ENCODE data around the gene CNTNAP2. TPM values are rescaled to one million over a fixed set of nuclear protein-coding genes. Genes with fewer than 3 reads are reported as not detected.

The CNTNAP2 gene
- total and polyA plus RNA-seq, 2 of the 4 experiments (the other 2 are of a cell fraction): not detected

- ChIA-PET POLR2A (ENCODE audit: unreplicated experiment) (no interaction called here), CTCF (no interaction called here)
- no peak overlapping the region for H2AK5ac ChIP-seq (ENCODE audit: low read depth, low read length)
- H3K4ac ChIP-seq (ENCODE audit: low read depth, low read length): no peak overlapping the region
- H3K56ac ChIP-seq (ENCODE audit: extremely low read depth, insufficient read depth, low read length): no peak overlapping the region
- ATAC-seq (ENCODE audit: low read depth): no peak
- H3K18ac ChIP-seq (ENCODE audit: low read depth, low read length): no peak overlapping the region
- H2BK15ac ChIP-seq (ENCODE audit: low read depth, low read length): no peak overlapping the region
- H3K4me1 ChIP-seq (ENCODE audit: control insufficient read depth, insufficient read depth, low read length): no peaks in the 10 kb centered on the region
- no peak overlapping the region for H3K14ac ChIP-seq (replicated peaks; ENCODE audit: low read depth, low read length)
- no peaks in the 10 kb centered on the region for H3K9me1 ChIP-seq (ENCODE audit: insufficient read depth, low read length)
- WGBS, 2 experiments (ENCODE audit: extremely low coverage in 2 of 2, insufficient read length in 1 of 2): no CpG with 5 or more reads among the region's 6 CpGs
- no peak overlapping the region for H3K23ac ChIP-seq (ENCODE audit: low read depth, low read length)
- H3K79me1 ChIP-seq (ENCODE audit: low read depth in 1 of 2, low read length in 2 of 2): no peaks in the 10 kb centered on the region
- intact Hi-C loops (cut with micrococcal nuclease) (no loop called here), dilution Hi-C loops (cut with HindIII; ENCODE audit: low sequenced_read_pairs, unreplicated experiment) (no loop called here), in situ Hi-C loops (cut with MboI; ENCODE audit: low sequenced_read_pairs) (no loop called here)
- H3K27ac ChIP-seq (ENCODE audit: insufficient read depth, low read length): no peak overlapping the region
- no peaks in the 10 kb centered on the region for H3K36me3 ChIP-seq (ENCODE audit: control insufficient read depth, insufficient read depth, low read length)
- no peaks in the 10 kb centered on the region for H4K20me1 ChIP-seq (ENCODE audit: insufficient read depth, low read length)
- BruUV-seq (replicated peaks): no TSS peak
- H2BK20ac ChIP-seq (ENCODE audit: low read depth, low read length): no peak overlapping the region
- H3K9ac ChIP-seq (ENCODE audit: low read depth, low read length): no peak overlapping the region
- no peak overlapping the region for H2AFZ ChIP-seq (replicated peaks; ENCODE audit: low read length, poor library complexity)
- H2AK9ac ChIP-seq (replicated peaks; ENCODE audit: low read depth, low read length, poor library complexity): no peak overlapping the region
- H3K9me3 ChIP-seq (ENCODE audit: control insufficient read depth, insufficient read depth, low read length): peaks cover 5% of the 10 kb centered on the region; the same call in 1 of the 2 replicates
- no peak overlapping the region for H3K4me2 ChIP-seq (ENCODE audit: low read depth, low read length)
- no peak overlapping the region for H3K4me3 ChIP-seq (ENCODE audit: insufficient read depth, low read depth, low read length)
- H4K8ac ChIP-seq (ENCODE audit: low read depth in 2 of 2, low read length in 2 of 2): no peak overlapping the region
- no peak overlapping the region for H4K5ac ChIP-seq (ENCODE audit: low read depth, low read length)
- DNase-seq: no peak
- no peak overlapping the region for H2BK120ac ChIP-seq (ENCODE audit: low read depth, low read length)
- no peak overlapping the region for H4K91ac ChIP-seq (ENCODE audit: insufficient read depth, low read depth, low read length)
- H3K27me3 ChIP-seq (ENCODE audit: control insufficient read depth, insufficient read depth, low read length): no peaks in the 10 kb centered on the region
- no peak overlapping the region for H2BK5ac ChIP-seq (ENCODE audit: low read depth, low read length, poor library complexity, severe bottlenecking)
- TF ChIP-seq FOS (IDR thresholded peaks at IDR 0.05; ENCODE audit: low read depth, low read length) (no peak), CTCF (conservative IDR thresholded peaks at IDR 0.05; ENCODE audit: low read depth, low read length) (no peak), NFE2L2 (IDR thresholded peaks at IDR 0.05; ENCODE audit: low read depth, low read length) (no peak), SMC3 (IDR thresholded peaks at IDR 0.05; ENCODE audit: low read depth, low read length) (no peak), ELK1 (IDR thresholded peaks at IDR 0.05; ENCODE audit: borderline replicate concordance, low read depth, low read length) (no peak), CEBPB (IDR thresholded peaks at IDR 0.05; ENCODE audit: low read depth, low read length) (no peak), POLR2A (IDR thresholded peaks at IDR 0.05; ENCODE audit: low read depth, low read length) (no peak), MAZ (IDR thresholded peaks at IDR 0.05; ENCODE audit: borderline replicate concordance, low read depth, low read length) (no peak), BHLHE40 (IDR thresholded peaks at IDR 0.05; ENCODE audit: low read depth, low read length) (no peak), RAD21 (IDR thresholded peaks at IDR 0.05; ENCODE audit: low read length) (no peak), RCOR1 (IDR thresholded peaks at IDR 0.05; ENCODE audit: insufficient replicate concordance, low read length) (no peak), RFX5 (IDR thresholded peaks at IDR 0.05; ENCODE audit: low read depth, low read length) (no peak), USF2 (IDR thresholded peaks at IDR 0.05; ENCODE audit: low read depth, low read length) (no peak), CHD1 (IDR thresholded peaks at IDR 0.05; ENCODE audit: low read depth, low read length) (no peak), MAFK (IDR thresholded peaks at IDR 0.05; ENCODE audit: low read depth, low read length) (no peak)
Observed at GRCh38 chr7:147721962-147722830, 1605.6 kb downstream of the CNTNAP2 start.
